Measurements from ENCODE around the gene CACNA1C. TPM values are rescaled to one million over a fixed set of nuclear protein-coding genes. Genes with fewer than 3 reads are reported as not detected.

The CACNA1C gene
- total RNA-seq, 2 donors from 2014 or later, result 0.86 to 6.3 TPM

DNA sequence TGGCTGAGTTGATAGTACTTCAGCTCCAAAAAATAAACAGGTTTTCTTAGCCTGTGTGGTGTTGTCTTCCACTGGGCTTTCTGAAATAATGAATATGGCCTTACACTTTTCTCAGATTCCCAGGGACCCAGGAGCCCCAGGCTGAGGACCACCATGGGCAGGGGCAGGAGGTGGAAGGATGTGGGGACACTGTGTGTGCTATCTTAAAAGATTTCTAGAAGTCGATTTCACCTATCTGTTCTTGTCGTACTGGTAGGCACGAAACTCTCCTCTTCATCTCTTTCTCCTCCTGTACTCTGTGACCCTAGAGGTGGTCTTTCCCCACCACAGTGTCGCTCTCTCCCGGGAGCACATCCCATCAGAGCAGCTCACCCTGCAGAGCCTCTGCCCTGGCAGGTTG is 634.3 kb downstream of the CACNA1C start:
- Histone ChIP-seq H3K4me1 (ENCODE audit: control insufficient read depth, insufficient read depth, low read length) (no peaks in the 10 kb centered on the region), H3K36me3 (ENCODE audit: control insufficient read depth, insufficient read depth, low read length) (no peaks in the 10 kb centered on the region), H3K4me3 (ENCODE audit: low read length) (no peak overlapping the region), H3K27ac (ENCODE audit: low read depth, low read length) (no peak overlapping the region), H3K9me3 (ENCODE audit: control insufficient read depth, low read length) (no peaks in the 10 kb centered on the region), H3K9ac (ENCODE audit: extremely low read depth, low read length, poor library complexity, severe bottlenecking) (no peak overlapping the region), H3K27me3 (ENCODE audit: control insufficient read depth, insufficient read depth, low read length, poor library complexity, severe bottlenecking) (peaks cover 12% of the 10 kb centered on the region)
- Mint-ChIP-seq H3K36me3 (ENCODE audit: low read depth) (no peaks in the 10 kb centered on the region), H3K27ac (no peak overlapping the region), H3K27me3 (ENCODE audit: insufficient read depth) (peaks cover 17% of the 10 kb centered on the region), H3K4me3 (no peak overlapping the region), H3K4me1 (peaks cover 8% of the 10 kb centered on the region), H3K9me3 (peaks cover 2% of the 10 kb centered on the region)
- no peak for DNase-seq
- WGBS, 2 experiments (ENCODE audit: insufficient coverage in 1 of 2, insufficient read length in 1 of 2), result 86 to 95% methylated on average over 3 to 5 of the region's 5 CpGs
- TF ChIP-seq, protein P1, sequence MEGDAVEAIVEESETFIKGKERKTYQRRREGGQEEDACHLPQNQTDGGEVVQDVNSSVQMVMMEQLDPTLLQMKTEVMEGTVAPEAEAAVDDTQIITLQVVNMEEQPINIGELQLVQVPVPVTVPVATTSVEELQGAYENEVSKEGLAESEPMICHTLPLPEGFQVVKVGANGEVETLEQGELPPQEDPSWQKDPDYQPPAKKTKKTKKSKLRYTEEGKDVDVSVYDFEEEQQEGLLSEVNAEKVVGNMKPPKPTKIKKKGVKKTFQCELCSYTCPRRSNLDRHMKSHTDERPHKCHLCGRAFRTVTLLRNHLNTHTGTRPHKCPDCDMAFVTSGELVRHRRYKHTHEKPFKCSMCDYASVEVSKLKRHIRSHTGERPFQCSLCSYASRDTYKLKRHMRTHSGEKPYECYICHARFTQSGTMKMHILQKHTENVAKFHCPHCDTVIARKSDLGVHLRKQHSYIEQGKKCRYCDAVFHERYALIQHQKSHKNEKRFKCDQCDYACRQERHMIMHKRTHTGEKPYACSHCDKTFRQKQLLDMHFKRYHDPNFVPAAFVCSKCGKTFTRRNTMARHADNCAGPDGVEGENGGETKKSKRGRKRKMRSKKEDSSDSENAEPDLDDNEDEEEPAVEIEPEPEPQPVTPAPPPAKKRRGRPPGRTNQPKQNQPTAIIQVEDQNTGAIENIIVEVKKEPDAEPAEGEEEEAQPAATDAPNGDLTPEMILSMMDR (conservative IDR thresholded peaks at IDR 0.05), result no peak

DNA sequence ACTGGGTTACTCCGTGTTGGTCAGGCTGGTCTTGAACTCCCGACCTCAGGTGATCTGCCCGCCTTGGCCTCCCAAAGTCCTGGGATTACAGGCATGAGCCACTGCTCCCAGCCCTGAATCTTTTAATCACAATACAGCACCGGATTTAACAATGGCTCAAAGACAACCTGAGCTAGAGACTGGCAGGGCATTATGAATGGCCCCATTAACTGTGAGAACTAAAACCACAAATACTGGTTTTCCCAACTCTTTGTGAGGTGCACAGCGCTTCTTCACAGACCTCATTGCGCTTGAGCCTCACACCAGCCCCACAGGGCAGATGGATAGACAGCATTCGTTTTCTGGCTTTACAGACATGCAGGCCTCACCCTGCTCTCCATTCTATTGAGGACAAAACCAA is 634.9 kb downstream of the CACNA1C start:
- peaks cover 11% of the 10 kb centered on the region for H3K4me1 Mint-ChIP-seq
- no peak for DNase-seq
- peaks cover 1% of the 10 kb centered on the region for H3K9me3 Mint-ChIP-seq
- no peak overlapping the region for H3K27ac Mint-ChIP-seq
- no peaks in the 10 kb centered on the region for H3K4me1 ChIP-seq (ENCODE audit: control insufficient read depth, insufficient read depth, low read length)
- H3K27ac ChIP-seq (ENCODE audit: low read depth, low read length), result no peak overlapping the region
- H3K4me3 Mint-ChIP-seq, result no peak overlapping the region
- no peak overlapping the region for H3K9ac ChIP-seq (ENCODE audit: extremely low read depth, low read length, poor library complexity, severe bottlenecking)
- H3K27me3 Mint-ChIP-seq (ENCODE audit: insufficient read depth), result peaks cover 20% of the 10 kb centered on the region
- no peak overlapping the region for H3K4me3 ChIP-seq (ENCODE audit: low read length)
- no peaks in the 10 kb centered on the region for H3K9me3 ChIP-seq (ENCODE audit: control insufficient read depth, low read length)
- 89 to 92% methylated on average over 7 of the region's 7 CpGs for WGBS, 2 experiments (ENCODE audit: insufficient coverage in 1 of 2, insufficient read length in 1 of 2)
- TF ChIP-seq, protein P1 (conservative IDR thresholded peaks at IDR 0.05), result no peak
- no peaks in the 10 kb centered on the region for H3K36me3 ChIP-seq (ENCODE audit: control insufficient read depth, insufficient read depth, low read length)
- peaks cover 19% of the 10 kb centered on the region for H3K27me3 ChIP-seq (ENCODE audit: control insufficient read depth, insufficient read depth, low read length, poor library complexity, severe bottlenecking)
- H3K36me3 Mint-ChIP-seq (ENCODE audit: low read depth), result no peaks in the 10 kb centered on the region

- Histone ChIP-seq H3K27me3 (ENCODE audit: control insufficient read depth, insufficient read depth, low read length, poor library complexity, severe bottlenecking) (peaks cover 25% of the 10 kb centered on the region), H3K4me1 (ENCODE audit: control insufficient read depth, insufficient read depth, low read length) (no peaks in the 10 kb centered on the region), H3K27ac (ENCODE audit: low read depth, low read length) (no peak overlapping the region), H3K4me3 (ENCODE audit: low read length) (no peak overlapping the region), H3K36me3 (ENCODE audit: control insufficient read depth, insufficient read depth, low read length) (no peaks in the 10 kb centered on the region), H3K9ac (ENCODE audit: extremely low read depth, low read length, poor library complexity, severe bottlenecking) (no peak overlapping the region), H3K9me3 (ENCODE audit: control insufficient read depth, low read length) (no peaks in the 10 kb centered on the region)
- H3K9me3 Mint-ChIP-seq, result no peaks in the 10 kb centered on the region
- TF ChIP-seq, protein P1 (conservative IDR thresholded peaks at IDR 0.05), result no peak
- peak; percentile 42 for DNase-seq
- no peak overlapping the region for H3K27ac Mint-ChIP-seq
- H3K27me3 Mint-ChIP-seq (ENCODE audit: insufficient read depth), result peaks cover 26% of the 10 kb centered on the region
- H3K4me3 Mint-ChIP-seq, result no peak overlapping the region
- H3K4me1 Mint-ChIP-seq, result peaks cover 15% of the 10 kb centered on the region
- 90 to 97% methylated on average over 6 to 20 of the region's 20 CpGs for WGBS, 2 experiments (ENCODE audit: insufficient coverage in 1 of 2, insufficient read length in 1 of 2)
- no peaks in the 10 kb centered on the region for H3K36me3 Mint-ChIP-seq (ENCODE audit: low read depth)
Observed at GRCh38 chr12:2688381-2688931, 635.7 kb downstream of the CACNA1C start.

Measured in endodermal cell (in vitro differentiated cells).